ENCODE measurements around the gene FGG.

The FGG gene

DNA sequence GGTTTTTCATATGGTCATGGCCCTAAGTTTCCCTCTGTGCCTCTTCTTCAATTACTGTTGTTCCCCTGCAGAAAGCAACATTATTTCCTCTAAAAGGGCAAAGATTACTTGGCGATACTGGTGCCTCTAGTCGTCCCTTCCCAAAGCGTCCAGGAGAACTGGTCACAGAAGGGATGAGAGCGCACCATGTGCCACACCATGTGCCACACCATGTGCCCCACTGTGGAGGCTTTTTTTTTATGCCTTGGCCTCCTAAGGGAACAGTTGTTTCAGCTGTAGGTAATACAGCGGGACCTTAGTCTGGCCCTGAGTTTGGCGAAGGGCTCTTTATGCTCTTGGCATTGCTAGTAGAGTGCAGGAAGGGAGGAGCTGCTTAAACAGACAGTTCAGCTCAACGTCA lies 11.5 kb upstream of the FGG start:
- no peaks in the 10 kb centered on the region for H3K4me1 ChIP-seq (ENCODE audit: control insufficient read depth, insufficient read depth, low read length)
- no peak overlapping the region for H3K9ac ChIP-seq (ENCODE audit: low read length)
- no peaks in the 10 kb centered on the region for H3K36me3 ChIP-seq (ENCODE audit: control insufficient read depth, insufficient read depth, low read length)
- H3K4me3 ChIP-seq (ENCODE audit: low read length) = no peak overlapping the region
- no peaks in the 10 kb centered on the region for H3K9me3 ChIP-seq (ENCODE audit: control insufficient read depth, low read length)
- H3K27me3 ChIP-seq (ENCODE audit: control insufficient read depth, insufficient read depth, low read length) = peaks cover 22% of the 10 kb centered on the region

DNA sequence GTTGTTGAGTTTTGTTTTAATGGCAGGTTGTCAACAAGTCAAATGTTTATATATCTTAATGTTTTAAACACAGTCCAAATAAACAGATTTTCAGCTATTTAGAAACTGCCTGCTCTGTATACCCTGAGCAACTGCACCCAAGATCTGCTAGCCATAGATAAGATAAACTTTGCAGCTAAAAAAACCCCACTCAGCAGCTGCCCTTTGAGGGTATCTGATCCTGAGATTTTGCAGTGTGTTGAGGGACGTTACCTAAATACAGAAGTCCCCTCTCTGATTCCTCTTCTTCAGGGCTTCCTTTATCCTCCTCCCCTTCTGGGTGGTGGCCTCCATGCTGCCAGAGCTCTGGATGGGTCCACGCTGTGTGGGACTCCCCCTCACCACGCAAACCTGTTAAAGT lies 11.0 kb upstream of the FGG start:
- no peaks in the 10 kb centered on the region for H3K9me3 ChIP-seq (ENCODE audit: control insufficient read depth, low read length)
- H3K4me3 ChIP-seq (ENCODE audit: low read length) = no peak overlapping the region
- H3K36me3 ChIP-seq (ENCODE audit: control insufficient read depth, insufficient read depth, low read length) = no peaks in the 10 kb centered on the region
- H3K9ac ChIP-seq (ENCODE audit: low read length) = no peak overlapping the region
- no peaks in the 10 kb centered on the region for H3K4me1 ChIP-seq (ENCODE audit: control insufficient read depth, insufficient read depth, low read length)
- H3K27me3 ChIP-seq (ENCODE audit: control insufficient read depth, insufficient read depth, low read length) = peaks cover 17% of the 10 kb centered on the region

DNA sequence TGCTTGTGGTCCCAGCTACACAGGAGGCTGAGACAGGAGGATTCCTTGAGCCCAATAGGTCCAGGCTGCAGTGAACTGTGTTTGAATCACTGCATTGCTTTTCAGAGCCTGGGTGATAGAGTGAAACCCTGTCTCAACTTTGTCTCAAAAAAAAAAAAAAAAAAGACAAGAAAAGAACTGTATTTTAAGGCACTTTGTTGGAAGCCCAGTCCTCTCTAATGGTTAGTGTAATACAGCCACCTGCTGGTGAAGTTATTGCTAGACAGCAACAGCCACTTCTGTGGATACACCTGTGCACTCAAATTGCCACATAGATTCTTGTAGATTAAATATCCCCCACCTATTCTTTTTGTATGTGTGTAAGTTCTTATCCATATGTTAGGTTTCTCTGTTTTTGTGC lies 10.1 kb upstream of the FGG start:
- no peak overlapping the region for H3K4me3 ChIP-seq (ENCODE audit: low read length)
- no peaks in the 10 kb centered on the region for H3K9me3 ChIP-seq (ENCODE audit: control insufficient read depth, low read length)
- no peaks in the 10 kb centered on the region for H3K36me3 ChIP-seq (ENCODE audit: control insufficient read depth, insufficient read depth, low read length)
- H3K9ac ChIP-seq (ENCODE audit: low read length) = no peak overlapping the region
- peaks cover 10% of the 10 kb centered on the region for H3K27me3 ChIP-seq (ENCODE audit: control insufficient read depth, insufficient read depth, low read length)
- H3K4me1 ChIP-seq (ENCODE audit: control insufficient read depth, insufficient read depth, low read length) = no peaks in the 10 kb centered on the region

DNA sequence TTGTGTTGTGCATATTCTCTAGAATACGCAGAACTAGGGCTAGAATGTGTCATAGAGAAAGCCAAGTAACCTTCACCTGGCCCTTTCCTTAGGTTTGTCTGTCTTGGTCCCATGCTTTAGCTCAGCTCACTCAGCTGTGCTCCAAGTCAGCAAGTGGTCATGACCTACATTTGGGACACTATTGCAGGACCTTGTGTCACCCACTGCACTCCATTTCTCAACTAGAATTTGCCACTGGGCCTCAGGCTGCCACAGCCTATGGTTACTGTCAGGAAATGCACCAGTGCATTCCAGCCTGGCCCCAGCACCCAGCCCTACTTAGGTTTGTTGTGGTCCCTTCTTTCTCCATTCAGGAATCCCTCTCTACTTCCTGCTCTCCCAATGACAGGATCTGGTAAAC lies 7.7 kb upstream of the FGG start:
- Histone ChIP-seq H3K4me3 (ENCODE audit: low read length) (no peak overlapping the region), H3K4me1 (ENCODE audit: control insufficient read depth, insufficient read depth, low read length) (no peaks in the 10 kb centered on the region), H3K9me3 (ENCODE audit: control insufficient read depth, low read length) (no peaks in the 10 kb centered on the region), H3K27me3 (ENCODE audit: control insufficient read depth, insufficient read depth, low read length) (no peaks in the 10 kb centered on the region), H3K36me3 (ENCODE audit: control insufficient read depth, insufficient read depth, low read length) (no peaks in the 10 kb centered on the region), H3K9ac (ENCODE audit: low read length) (no peak overlapping the region)

DNA sequence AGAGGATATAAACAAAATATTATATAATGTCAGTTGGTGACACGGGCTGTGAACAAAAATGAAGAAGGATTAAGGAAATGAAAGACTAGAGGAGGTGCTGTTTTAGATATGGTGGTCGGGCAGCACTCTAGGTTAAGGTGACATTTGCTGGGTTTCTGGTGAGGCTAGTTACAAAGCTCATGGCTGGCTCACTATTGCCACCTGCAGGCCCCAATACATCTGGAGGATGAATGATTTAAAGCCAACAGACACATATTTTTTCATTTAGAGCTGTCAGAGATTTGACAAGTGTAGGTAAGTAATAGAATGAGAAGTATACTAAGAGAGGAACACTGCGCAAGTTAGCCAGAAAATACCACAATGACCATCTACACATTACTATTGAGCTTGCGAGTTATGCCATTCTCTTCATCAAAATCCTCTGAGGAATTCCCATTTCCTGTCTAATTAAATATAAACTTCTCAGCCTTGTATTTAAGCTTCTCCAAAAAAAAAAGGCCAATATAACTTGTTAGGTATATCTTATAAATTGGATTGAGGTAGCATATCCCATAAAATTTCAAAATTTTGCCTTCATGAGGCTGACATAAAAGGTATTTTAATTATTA lies 6.4 kb upstream of the FGG start:
- Histone ChIP-seq H3K4me1 (ENCODE audit: control insufficient read depth, insufficient read depth, low read length) (no peaks in the 10 kb centered on the region), H3K9ac (ENCODE audit: low read length) (no peak overlapping the region), H3K4me3 (ENCODE audit: low read length) (no peak overlapping the region), H3K9me3 (ENCODE audit: control insufficient read depth, low read length) (no peaks in the 10 kb centered on the region), H3K36me3 (ENCODE audit: control insufficient read depth, insufficient read depth, low read length) (no peaks in the 10 kb centered on the region), H3K27me3 (ENCODE audit: control insufficient read depth, insufficient read depth, low read length) (no peaks in the 10 kb centered on the region)

DNA sequence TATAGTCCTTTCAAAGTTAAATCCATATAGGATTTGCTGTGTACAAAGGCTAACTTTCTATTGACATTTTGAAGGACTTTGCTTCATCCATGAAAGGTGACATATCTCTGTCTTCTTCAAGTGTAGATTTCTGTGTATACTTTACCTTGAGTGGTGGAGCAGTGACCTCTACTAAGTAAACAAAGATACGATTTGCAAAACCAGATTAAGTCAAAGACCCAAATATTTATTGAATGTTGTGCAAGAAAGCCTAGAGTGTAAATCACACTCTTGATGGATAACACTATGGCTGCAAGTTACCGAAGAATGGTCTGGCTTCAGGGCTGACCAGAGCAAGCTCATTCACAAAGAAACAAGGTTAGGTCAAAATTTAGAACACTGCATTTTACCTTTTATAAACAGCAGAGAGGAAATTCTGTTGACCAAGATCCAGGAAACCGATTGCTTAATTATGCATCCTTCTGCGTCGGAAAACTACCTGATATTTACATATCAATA lies 5.4 kb upstream of the FGG start:
- Histone ChIP-seq H3K9ac (ENCODE audit: low read length) (no peak overlapping the region), H3K4me1 (ENCODE audit: control insufficient read depth, insufficient read depth, low read length) (no peaks in the 10 kb centered on the region), H3K4me3 (ENCODE audit: low read length) (no peak overlapping the region), H3K27me3 (ENCODE audit: control insufficient read depth, insufficient read depth, low read length) (no peaks in the 10 kb centered on the region), H3K36me3 (ENCODE audit: control insufficient read depth, insufficient read depth, low read length) (no peaks in the 10 kb centered on the region), H3K9me3 (ENCODE audit: control insufficient read depth, low read length) (no peaks in the 10 kb centered on the region)

DNA sequence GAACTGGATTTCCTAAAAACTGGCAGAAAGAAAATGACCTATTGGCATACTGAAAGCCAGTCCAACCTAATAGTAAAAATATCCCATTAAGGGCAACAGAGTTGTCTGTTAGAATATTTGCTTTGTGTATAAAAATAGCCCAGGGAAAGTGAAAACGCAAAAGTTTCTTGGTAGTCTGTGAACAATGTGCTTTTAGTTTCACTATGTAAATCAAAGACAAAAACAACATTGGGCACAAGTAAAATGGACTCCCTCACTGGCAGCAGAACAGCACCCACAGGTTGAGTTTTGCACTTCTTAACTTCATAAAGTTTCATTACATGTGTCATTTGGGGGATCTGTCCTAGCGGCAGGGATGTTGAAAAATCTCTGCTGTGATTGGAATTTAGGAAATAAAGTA lies 4.3 kb upstream of the FGG start:
- H3K9ac ChIP-seq (ENCODE audit: low read length) = no peak overlapping the region
- no peaks in the 10 kb centered on the region for H3K27me3 ChIP-seq (ENCODE audit: control insufficient read depth, insufficient read depth, low read length)
- no peaks in the 10 kb centered on the region for H3K9me3 ChIP-seq (ENCODE audit: control insufficient read depth, low read length)
- H3K36me3 ChIP-seq (ENCODE audit: control insufficient read depth, insufficient read depth, low read length) = no peaks in the 10 kb centered on the region
- no peaks in the 10 kb centered on the region for H3K4me1 ChIP-seq (ENCODE audit: control insufficient read depth, insufficient read depth, low read length)
- H3K4me3 ChIP-seq (ENCODE audit: low read length) = no peak overlapping the region

DNA sequence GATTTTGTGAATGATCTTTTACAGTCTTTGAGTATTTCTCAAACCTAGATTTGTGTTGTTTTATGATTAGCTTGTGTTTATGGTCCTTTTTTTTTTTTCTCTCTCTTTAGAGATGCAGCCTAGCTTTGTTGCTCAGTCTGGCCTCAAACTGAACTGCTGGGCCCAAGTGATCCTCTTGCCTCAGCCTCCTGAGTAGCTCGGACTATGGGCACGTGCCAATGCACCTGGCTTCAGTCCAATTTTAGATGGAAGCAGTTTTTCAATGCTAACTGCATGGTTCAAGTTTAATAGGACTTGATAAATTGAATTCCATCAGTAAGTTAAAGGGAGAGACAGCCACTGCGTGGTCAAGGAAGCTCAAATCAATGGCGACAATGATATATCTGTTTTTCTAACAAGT lies 3.8 kb upstream of the FGG start:
- no peaks in the 10 kb centered on the region for H3K36me3 ChIP-seq (ENCODE audit: control insufficient read depth, insufficient read depth, low read length)
- no peaks in the 10 kb centered on the region for H3K9me3 ChIP-seq (ENCODE audit: control insufficient read depth, low read length)
- H3K27me3 ChIP-seq (ENCODE audit: control insufficient read depth, insufficient read depth, low read length) = no peaks in the 10 kb centered on the region
- H3K4me1 ChIP-seq (ENCODE audit: control insufficient read depth, insufficient read depth, low read length) = no peaks in the 10 kb centered on the region
- no peak overlapping the region for H3K9ac ChIP-seq (ENCODE audit: low read length)
- no peak overlapping the region for H3K4me3 ChIP-seq (ENCODE audit: low read length)

DNA sequence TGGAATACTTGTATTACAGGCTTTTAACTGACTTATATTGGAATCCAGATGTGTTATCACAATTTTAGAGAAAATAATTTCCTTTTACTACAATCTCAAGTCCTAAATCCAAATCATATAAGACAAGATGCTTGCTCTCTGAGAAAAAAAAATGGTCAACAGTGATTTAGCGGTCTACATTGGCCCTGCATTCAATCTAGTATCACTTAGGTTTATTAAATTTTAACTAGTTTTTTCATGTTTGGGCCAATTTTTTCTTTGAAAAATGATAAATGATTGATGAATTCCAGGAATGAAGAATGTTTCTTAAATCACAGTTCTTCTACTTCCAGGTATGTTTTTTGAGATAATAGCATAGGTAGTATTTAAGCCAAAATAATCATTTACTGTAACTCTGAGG lies 2.8 kb upstream of the FGG start:
- Histone ChIP-seq H3K4me3 (ENCODE audit: low read length) (no peak overlapping the region), H3K27me3 (ENCODE audit: control insufficient read depth, insufficient read depth, low read length) (no peaks in the 10 kb centered on the region), H3K9me3 (ENCODE audit: control insufficient read depth, low read length) (no peaks in the 10 kb centered on the region), H3K36me3 (ENCODE audit: control insufficient read depth, insufficient read depth, low read length) (no peaks in the 10 kb centered on the region), H3K9ac (ENCODE audit: low read length) (no peak overlapping the region), H3K4me1 (ENCODE audit: control insufficient read depth, insufficient read depth, low read length) (no peaks in the 10 kb centered on the region)

DNA sequence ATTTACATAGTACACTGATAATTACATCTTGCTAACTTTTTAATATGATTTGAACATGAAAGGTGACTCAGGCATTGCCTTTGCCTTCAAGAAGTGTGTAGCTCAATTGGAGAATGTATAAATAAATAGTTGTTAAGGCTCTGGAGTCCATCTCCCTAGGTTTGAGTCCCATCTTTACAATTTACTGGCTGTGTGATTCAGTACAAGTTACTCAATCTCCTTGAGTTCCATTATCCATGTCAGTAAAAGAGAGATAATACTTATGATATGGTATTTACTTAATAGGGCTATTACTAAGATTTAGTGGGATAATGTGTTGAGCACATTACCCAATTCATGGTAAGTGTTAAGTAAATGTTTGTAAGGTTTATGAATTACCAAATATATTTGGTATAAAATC lies 1.9 kb upstream of the FGG start:
- no peak overlapping the region for H3K9ac ChIP-seq (ENCODE audit: low read length)
- no peaks in the 10 kb centered on the region for H3K27me3 ChIP-seq (ENCODE audit: control insufficient read depth, insufficient read depth, low read length)
- no peak overlapping the region for H3K4me3 ChIP-seq (ENCODE audit: low read length)
- no peaks in the 10 kb centered on the region for H3K4me1 ChIP-seq (ENCODE audit: control insufficient read depth, insufficient read depth, low read length)
- H3K36me3 ChIP-seq (ENCODE audit: control insufficient read depth, insufficient read depth, low read length) = no peaks in the 10 kb centered on the region
- H3K9me3 ChIP-seq (ENCODE audit: control insufficient read depth, low read length) = no peaks in the 10 kb centered on the region

DNA sequence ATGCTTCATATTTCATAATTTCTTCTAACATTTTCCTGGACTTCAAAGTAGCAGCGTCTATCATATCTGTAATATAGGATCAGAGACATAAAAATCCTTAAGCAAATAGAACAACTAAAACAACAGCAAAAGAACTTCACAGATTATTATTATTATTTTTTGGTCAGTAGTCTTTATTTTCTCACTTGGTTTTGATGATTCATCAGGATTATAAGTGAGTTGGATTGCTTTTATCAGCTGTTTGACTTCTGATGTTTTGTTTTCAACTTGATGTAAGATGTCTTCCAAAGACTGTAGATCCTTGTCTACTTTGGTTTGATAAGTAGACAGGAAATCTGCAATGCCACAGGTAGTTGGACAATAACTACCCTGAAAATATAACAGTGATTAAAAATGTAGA lies 623 bp downstream of the FGG start:
- Histone ChIP-seq H3K4me3 (ENCODE audit: low read length) (no peak overlapping the region), H3K9ac (ENCODE audit: low read length) (no peak overlapping the region), H3K27me3 (ENCODE audit: control insufficient read depth, insufficient read depth, low read length) (no peaks in the 10 kb centered on the region), H3K36me3 (ENCODE audit: control insufficient read depth, insufficient read depth, low read length) (no peaks in the 10 kb centered on the region), H3K4me1 (ENCODE audit: control insufficient read depth, insufficient read depth, low read length) (no peaks in the 10 kb centered on the region), H3K9me3 (ENCODE audit: control insufficient read depth, low read length) (no peaks in the 10 kb centered on the region)

DNA sequence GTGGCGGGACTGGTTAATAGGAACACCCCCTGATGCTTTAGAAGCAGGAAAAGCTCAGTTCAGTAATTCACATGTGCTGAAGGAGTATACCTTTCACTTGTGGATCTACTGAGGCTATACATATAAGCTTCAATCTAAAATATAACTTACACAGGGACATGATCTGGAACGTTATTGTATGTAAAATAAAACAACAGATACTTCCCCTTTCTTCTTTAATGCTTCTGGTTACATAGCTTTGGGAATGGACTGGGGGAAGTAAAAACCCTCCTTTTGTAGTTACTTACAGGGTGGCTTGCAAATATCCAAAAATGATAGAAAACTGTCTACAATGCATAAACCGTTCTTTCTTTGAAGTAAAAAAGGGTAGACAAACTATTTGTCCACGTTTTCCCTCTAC lies 1.9 kb downstream of the FGG start:
- Histone ChIP-seq H3K4me3 (ENCODE audit: low read length) (no peak overlapping the region), H3K9ac (ENCODE audit: low read length) (no peak overlapping the region), H3K27me3 (ENCODE audit: control insufficient read depth, insufficient read depth, low read length) (no peaks in the 10 kb centered on the region), H3K9me3 (ENCODE audit: control insufficient read depth, low read length) (no peaks in the 10 kb centered on the region), H3K4me1 (ENCODE audit: control insufficient read depth, insufficient read depth, low read length) (no peaks in the 10 kb centered on the region), H3K36me3 (ENCODE audit: control insufficient read depth, insufficient read depth, low read length) (no peaks in the 10 kb centered on the region)

DNA sequence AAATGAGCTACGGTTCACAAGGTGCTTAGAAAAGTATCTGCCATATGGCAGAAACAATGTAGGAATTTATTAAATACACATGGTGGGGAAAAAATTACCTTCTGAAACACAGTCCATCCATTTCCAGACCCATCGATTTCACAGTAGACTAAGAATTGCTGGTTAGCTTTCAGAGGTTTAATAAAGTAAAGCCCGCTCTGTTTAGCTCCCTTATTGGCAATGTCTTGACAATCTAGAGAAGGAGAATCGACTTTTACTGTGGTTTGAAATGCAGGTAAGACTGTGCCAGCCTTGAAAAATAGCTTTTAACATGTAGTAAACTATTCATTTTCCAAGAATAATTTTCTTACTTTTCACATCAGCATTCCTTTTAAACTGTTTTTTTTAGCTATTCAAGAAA lies 2.9 kb downstream of the FGG start:
- H3K9ac ChIP-seq (ENCODE audit: low read length) = no peak overlapping the region
- H3K27me3 ChIP-seq (ENCODE audit: control insufficient read depth, insufficient read depth, low read length) = no peaks in the 10 kb centered on the region
- H3K4me3 ChIP-seq (ENCODE audit: low read length) = no peak overlapping the region
- H3K9me3 ChIP-seq (ENCODE audit: control insufficient read depth, low read length) = no peaks in the 10 kb centered on the region
- H3K36me3 ChIP-seq (ENCODE audit: control insufficient read depth, insufficient read depth, low read length) = no peaks in the 10 kb centered on the region
- no peaks in the 10 kb centered on the region for H3K4me1 ChIP-seq (ENCODE audit: control insufficient read depth, insufficient read depth, low read length)

Data from mucosa of stomach (tissue), 1 donor.